HEK293T (cell line): ENCODE data around the gene PNMA8A.

Experiments used
- BHLHE40 ChIP-seq: fragments of 450-650 bp; IDR thresholded peaks from 2 replicates; pipeline ENCODE4 v1.6.1; 2016; ENCODE audit warnings: mild to moderate bottlenecking, moderate library complexity, borderline replicate concordance
- FOXA1 ChIP-seq: fragments of 450-650 bp; IDR thresholded peaks from 2 replicates; pipeline ENCODE4 v1.6.1; 2016; ENCODE audit warnings: mild to moderate bottlenecking
- SUZ12 ChIP-seq: fragments of 450-650 bp; IDR thresholded peaks from 2 replicates; pipeline ENCODE4 v1.6.1; 2016; ENCODE audit warnings: mild to moderate bottlenecking
- TARDBP ChIP-seq: fragments of 450-650 bp; IDR thresholded peaks from 2 replicates; pipeline ENCODE4 v1.6.1; 2016

DNA sequence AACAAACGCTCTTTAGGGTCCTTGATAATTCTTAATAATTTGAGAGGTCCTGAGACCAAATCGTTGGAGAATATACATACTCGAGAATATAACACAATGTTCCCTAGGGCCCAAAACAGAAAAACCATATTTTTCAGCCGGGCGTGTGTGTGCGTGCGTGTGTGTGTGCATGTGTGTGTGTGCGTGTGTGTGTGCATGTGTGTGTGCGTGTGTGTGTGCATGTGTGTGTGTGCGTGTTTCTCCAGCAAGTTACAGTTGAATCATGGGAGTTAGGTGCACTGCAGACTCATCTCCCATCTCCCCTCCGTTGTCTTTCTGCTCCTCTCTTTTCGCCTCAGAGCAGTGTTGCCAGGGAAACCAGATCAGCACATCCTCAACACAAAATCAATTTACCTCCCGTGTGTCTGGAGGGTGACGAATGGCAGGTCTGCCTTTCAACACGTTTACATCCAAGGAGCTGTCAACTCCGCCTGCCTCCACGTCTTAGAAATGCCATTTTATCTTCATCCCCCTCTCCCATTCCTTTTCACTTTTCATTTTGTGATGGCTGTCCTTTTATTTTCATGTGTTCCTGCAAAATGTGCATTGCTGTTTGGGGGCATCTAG lies 32.6 kb upstream of the PNMA8A start:
- TF ChIP-seq FOXA1 (no peak), SUZ12 (no peak), TARDBP (no peak), BHLHE40 (no peak)
